ENCODE data around the gene GABBR2. TPM values are rescaled to one million over a fixed set of nuclear protein-coding genes. Genes with fewer than 3 reads are reported as not detected.

Gene GABBR2
- total and polyA plus RNA-seq, 2 donors (not counting 1 experiment from before 2014, with no cell fraction given), result 0.03 TPM; not detected in 1

DNA sequence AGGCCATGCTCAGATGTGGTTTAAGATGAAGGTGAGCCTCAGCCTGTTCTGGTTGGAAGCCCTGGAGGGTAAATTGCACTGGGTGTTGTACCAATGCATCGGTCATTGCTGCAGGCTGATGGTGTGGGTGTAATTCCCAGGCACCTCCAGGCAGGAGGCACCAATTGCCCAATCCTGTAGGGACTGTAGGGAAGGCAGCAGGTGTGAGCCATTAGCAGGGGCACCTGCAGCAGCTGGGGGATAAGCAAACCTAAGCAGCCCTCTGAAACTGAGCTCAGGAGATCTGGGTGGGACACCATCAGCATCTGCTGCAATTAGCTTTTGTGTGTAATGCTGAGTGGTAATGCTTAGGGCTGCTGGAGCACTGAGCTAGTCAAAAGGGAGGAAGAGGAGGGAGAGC lies 263.2 kb downstream of the GABBR2 start:
- no peaks in the 10 kb centered on the region for H3K9me3 Mint-ChIP-seq (ENCODE audit: insufficient read depth)
- Histone ChIP-seq H3K36me3 (replicated peaks in 1 of 2; ENCODE audit: control extremely low read depth in 1 of 2, control insufficient read depth in 1 of 2, extremely low read depth in 1 of 2, insufficient read depth in 2 of 2, low read length in 1 of 2) (no peaks in the 10 kb centered on the region), H3K27ac (ENCODE audit: low read length in 2 of 2) (no peak overlapping the region), H3K9ac (ENCODE audit: low read length) (no peak overlapping the region), H4K20me1 (ENCODE audit: control insufficient read depth, insufficient read depth, low read length, poor library complexity, severe bottlenecking) (no peaks in the 10 kb centered on the region), H3K27me3 (replicated peaks in 1 of 4; ENCODE audit: control extremely low read depth in 1 of 4, control insufficient read depth in 3 of 4, insufficient read depth in 4 of 4, low read length in 3 of 4) (peaks cover 0 to 3% (median 0%) of the 10 kb centered on the region in 4 experiments), H3K9me3 (ENCODE audit: control extremely low read depth in 1 of 3, control insufficient read depth in 2 of 3, insufficient read depth in 1 of 3, low read length in 2 of 3) (no peaks in the 10 kb centered on the region), H2AFZ (ENCODE audit: insufficient read depth, low read depth, low read length, poor library complexity, severe bottlenecking) (no peak overlapping the region), H3K4me3 (ENCODE audit: control extremely low read depth in 1 of 5, extremely low read depth in 1 of 5, insufficient read depth in 1 of 5, low read depth in 2 of 5, low read length in 4 of 5) (no peak overlapping the region), H3K4me1 (ENCODE audit: control insufficient read depth in 2 of 2, insufficient read depth in 2 of 2, low read length in 2 of 2) (no peaks in the 10 kb centered on the region), H3K4me2 (replicated peaks; ENCODE audit: low read depth, low read length, poor library complexity, severe bottlenecking) (no peak overlapping the region), H3K79me2 (ENCODE audit: control insufficient read depth, insufficient read depth, low read length) (no peaks in the 10 kb centered on the region)
- no peak for TF ChIP-seq EZH2 (IDR thresholded peaks at IDR 0.05; ENCODE audit: borderline replicate concordance, insufficient read depth, low read depth, low read length, poor library complexity, severe bottlenecking)
- no peak overlapping the region for H3K27ac Mint-ChIP-seq
- intact Hi-C loops (cut with micrococcal nuclease), result no loop called here
- no peak for DNase-seq
- CTCF ChIA-PET, result no interaction called here
- ATAC-seq (ENCODE audit: low read depth), result no peak
- peaks cover 12% of the 10 kb centered on the region for H3K27me3 Mint-ChIP-seq
- 100% methylated on average over 1 of the region's 1 CpG for WGBS (ENCODE audit: insufficient coverage)
- POLR2A ChIA-PET, result no interaction called here
- no peaks in the 10 kb centered on the region for H3K4me1 Mint-ChIP-seq
- H3K4me3 Mint-ChIP-seq, result no peak overlapping the region

DNA sequence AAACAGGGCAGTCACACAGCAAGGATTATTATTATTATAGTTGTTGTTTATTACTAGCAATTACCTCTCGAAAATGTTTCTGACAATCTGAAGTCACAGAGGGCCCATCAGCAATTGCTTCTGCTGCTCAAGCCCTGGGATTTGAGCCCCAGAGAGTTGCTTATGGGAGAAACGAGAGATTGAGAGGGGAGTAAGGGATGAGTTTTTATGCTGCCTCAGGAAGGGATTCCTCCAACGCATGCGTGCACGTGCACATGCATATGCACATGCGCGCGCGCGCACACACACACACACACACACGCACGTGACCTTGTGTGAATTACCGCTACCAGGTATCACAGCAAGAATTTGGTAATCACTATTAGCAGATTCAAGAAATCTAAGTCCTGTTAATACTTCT lies 264.1 kb downstream of the GABBR2 start:
- peaks cover 0 to 3% (median 0%) of the 10 kb centered on the region in 4 experiments for H3K27me3 ChIP-seq (replicated peaks in 1 of 4; ENCODE audit: control extremely low read depth in 1 of 4, control insufficient read depth in 3 of 4, insufficient read depth in 4 of 4, low read length in 3 of 4)
- intact Hi-C loops (cut with micrococcal nuclease), result no loop called here
- H3K27ac ChIP-seq (ENCODE audit: low read length in 2 of 2), result no peak overlapping the region
- H3K4me3 Mint-ChIP-seq, result no peak overlapping the region
- H3K27ac Mint-ChIP-seq, result no peak overlapping the region
- no peak overlapping the region for H3K4me3 ChIP-seq (ENCODE audit: control extremely low read depth in 1 of 5, extremely low read depth in 1 of 5, insufficient read depth in 1 of 5, low read depth in 2 of 5, low read length in 4 of 5)
- no peaks in the 10 kb centered on the region for H3K36me3 ChIP-seq (replicated peaks in 1 of 2; ENCODE audit: control extremely low read depth in 1 of 2, control insufficient read depth in 1 of 2, extremely low read depth in 1 of 2, insufficient read depth in 2 of 2, low read length in 1 of 2)
- no peaks in the 10 kb centered on the region for H3K79me2 ChIP-seq (ENCODE audit: control insufficient read depth, insufficient read depth, low read length)
- H3K4me1 Mint-ChIP-seq, result no peaks in the 10 kb centered on the region
- ChIA-PET POLR2A (no interaction called here), CTCF (no interaction called here)
- H3K9ac ChIP-seq (ENCODE audit: low read length), result no peak overlapping the region
- no peaks in the 10 kb centered on the region for H4K20me1 ChIP-seq (ENCODE audit: control insufficient read depth, insufficient read depth, low read length, poor library complexity, severe bottlenecking)
- no peaks in the 10 kb centered on the region for H3K4me1 ChIP-seq (ENCODE audit: control insufficient read depth in 2 of 2, insufficient read depth in 2 of 2, low read length in 2 of 2)
- DNase-seq, result no peak
- WGBS (ENCODE audit: insufficient coverage), result 90% methylated on average over 1 of the region's 13 CpGs
- H2AFZ ChIP-seq (ENCODE audit: insufficient read depth, low read depth, low read length, poor library complexity, severe bottlenecking), result no peak overlapping the region
- no peaks in the 10 kb centered on the region for H3K9me3 ChIP-seq (ENCODE audit: control extremely low read depth in 1 of 3, control insufficient read depth in 2 of 3, insufficient read depth in 1 of 3, low read length in 2 of 3)
- H3K4me2 ChIP-seq (replicated peaks; ENCODE audit: low read depth, low read length, poor library complexity, severe bottlenecking), result no peak overlapping the region
- H3K9me3 Mint-ChIP-seq (ENCODE audit: insufficient read depth), result no peaks in the 10 kb centered on the region
- TF ChIP-seq, protein P1, sequence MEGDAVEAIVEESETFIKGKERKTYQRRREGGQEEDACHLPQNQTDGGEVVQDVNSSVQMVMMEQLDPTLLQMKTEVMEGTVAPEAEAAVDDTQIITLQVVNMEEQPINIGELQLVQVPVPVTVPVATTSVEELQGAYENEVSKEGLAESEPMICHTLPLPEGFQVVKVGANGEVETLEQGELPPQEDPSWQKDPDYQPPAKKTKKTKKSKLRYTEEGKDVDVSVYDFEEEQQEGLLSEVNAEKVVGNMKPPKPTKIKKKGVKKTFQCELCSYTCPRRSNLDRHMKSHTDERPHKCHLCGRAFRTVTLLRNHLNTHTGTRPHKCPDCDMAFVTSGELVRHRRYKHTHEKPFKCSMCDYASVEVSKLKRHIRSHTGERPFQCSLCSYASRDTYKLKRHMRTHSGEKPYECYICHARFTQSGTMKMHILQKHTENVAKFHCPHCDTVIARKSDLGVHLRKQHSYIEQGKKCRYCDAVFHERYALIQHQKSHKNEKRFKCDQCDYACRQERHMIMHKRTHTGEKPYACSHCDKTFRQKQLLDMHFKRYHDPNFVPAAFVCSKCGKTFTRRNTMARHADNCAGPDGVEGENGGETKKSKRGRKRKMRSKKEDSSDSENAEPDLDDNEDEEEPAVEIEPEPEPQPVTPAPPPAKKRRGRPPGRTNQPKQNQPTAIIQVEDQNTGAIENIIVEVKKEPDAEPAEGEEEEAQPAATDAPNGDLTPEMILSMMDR (IDR thresholded peaks at IDR 0.05), result no peak
- TF ChIP-seq EZH2 (IDR thresholded peaks at IDR 0.05; ENCODE audit: borderline replicate concordance, insufficient read depth, low read depth, low read length, poor library complexity, severe bottlenecking), result no peak
- peaks cover 10% of the 10 kb centered on the region for H3K27me3 Mint-ChIP-seq
- ATAC-seq (ENCODE audit: low read depth), result no peak

Measured in B cell (primary cell).